ENCODE data around the gene CHMP4B.

Gene CHMP4B

DNA sequence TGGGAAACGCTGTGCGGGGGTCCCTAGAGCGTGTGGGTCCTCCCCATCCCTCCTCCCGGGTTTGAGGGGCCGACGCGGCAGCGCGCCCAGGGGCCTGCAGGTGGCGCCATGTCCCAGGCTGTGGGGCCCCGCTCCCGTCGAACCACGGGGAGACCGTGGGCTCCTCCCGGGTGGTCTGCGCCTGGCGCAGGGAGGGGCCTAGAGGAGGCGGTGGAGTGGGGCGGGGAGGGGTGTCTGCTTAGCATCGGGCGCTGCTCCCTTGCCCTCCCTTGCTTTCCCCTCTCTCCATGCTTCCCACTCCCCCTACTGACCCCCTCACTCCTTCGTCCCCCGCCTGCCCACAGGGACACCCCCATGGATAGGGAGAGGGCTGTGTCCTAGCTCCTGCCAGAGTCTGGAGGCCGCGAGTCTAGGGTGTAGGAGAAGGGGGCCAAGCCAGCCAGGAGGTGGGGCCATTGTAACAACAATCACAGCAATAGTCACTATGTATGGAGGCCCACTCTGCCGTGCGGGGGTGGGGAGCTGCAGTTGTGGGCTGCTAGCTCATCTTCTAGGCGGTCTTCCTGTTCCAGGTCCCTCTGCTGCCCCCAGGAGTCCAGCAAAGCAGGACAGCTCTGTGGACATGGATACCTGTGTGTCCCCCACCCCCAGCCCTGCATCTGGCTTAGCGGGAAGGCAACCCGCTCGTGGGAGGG, 51.7 kb downstream of the CHMP4B start:
- DNase-seq, result peak in 28 of 58 donors; percentile 3 to 48 (median 12)

DNA sequence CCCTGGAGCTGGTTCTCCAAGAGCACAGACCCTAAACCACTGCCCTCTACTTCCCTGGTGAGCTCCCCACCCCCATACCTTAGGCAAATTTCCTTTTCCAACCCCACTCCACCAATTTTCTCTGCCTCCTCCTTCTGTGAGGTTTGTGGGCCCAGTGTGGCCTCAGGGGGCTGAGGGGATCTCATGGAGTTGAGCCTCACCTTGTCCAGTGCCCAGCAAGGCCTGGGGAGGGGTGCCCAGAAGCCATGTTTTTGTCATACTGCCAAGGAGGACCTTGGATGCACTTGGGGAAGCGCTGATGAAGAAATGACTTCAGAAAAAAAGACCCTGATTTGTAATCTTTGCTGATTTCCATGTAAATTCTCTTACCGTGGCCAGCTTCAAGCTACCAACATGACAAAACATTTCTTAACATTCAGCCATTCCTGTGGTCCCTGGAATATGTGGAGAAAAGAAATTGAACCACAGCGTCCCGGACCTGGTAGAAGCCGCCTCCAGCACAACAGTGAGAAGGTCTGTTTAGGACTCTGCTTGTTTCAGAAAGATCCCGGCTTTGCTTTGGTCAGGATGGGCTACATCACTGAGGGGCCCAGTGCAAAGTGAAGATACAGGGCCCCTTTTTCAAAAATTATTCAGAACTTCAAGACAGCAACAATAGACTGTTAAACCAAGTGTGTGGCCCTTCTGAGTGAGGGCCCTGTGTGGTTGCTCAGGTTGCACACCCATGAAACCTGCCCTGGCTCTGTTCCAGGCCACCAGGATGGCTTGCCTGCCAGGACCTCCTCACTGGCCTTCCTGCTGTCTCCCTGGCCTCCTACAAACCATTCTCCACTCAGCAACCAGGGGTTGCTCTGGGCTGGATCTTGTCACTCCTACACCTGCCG, 52.5 kb downstream of the CHMP4B start:
- no peak for DNase-seq

DNA sequence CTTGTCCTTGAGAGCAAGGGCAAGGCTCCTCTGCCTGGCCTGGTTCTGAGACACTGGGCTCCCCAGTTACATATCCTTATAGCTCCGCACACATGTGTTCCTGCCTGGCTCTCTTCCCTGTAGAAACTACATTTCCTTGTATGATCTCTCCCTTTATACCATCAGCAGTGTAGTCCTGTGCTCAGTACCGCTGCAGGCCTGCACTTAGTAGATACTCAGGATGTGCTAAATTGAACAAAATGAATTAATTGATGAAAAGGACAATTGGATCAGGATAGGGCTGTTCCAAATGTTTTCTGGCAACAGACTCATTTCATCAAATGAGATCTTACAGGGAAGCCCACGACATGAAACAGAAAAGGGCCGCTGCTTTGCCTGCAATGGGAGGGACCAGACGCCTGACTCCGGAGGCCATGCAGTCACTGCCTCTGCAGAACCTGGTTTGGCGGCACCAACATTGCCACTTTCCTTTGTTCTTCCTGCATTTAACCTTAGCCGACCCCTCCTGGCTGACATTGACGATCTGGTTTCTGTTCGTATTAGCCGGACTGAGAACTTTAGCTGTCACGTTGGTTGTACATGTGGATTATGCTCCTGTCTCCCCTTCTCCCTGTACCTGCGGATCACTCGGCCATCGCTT, 53.3 kb downstream of the CHMP4B start:
- no peak for DNase-seq

DNA sequence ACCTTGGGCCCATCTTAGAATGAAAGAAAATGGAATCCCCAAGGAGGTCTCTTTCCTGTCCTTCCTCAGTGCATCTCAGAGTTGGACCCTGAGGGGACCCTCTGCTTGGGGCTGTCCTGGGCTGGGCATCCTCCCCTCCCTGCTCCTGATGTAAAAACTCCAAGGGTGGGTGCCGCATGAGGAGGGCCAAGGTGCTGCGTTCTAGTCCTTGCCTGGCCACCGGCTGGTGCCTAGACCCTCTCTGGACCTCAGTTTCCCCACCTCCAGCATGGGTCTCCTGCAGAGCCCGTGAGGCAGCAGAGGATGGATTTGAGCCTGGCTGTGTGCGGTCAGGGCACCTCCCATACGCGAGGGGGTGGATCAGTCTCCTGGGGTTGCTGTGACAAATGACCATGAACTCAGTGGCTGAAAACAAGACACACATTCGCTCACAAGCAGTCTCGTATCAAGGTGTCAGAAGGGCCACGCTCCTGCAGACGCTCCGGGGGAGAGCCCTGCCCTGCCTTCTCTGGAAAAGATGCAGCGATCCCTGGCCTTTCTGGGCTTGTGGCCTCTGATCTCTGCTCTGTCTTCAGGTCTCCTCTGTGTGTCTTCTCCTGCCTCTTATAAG, 54.7 kb downstream of the CHMP4B start:
- DNase-seq, result no peak

DNA sequence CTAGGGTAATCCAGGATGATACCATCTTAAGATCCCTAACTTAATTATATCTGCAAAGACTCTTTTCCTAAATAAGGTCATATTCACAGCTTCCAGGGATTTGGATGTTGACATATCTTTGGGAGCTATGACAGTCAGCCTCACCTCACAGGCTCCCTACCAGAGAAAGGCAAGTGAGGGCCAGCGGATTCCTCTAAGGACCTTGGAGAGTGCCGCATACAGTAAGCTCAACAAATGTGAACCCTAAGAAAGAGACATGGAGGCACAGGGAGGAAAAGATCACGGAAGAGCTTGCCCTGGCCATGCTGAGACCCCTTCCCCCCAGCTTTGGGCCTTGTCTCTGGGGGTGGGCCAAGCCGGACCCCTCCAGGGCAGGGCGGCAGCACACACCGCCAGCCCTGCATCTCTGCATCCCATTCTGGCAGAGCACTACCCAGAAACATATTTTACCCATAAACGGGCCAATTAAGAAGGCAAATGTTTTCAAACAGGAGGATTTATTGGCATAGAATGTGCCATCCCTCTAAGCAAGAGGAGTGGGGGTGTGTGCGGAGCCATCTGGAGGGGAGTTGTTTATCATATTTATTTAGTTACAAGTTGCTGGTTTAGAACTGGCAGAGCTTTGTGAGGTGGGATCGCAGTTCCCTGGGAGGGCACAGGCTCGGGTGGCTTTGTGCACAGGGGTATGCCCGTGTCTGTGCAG, 55.4 kb downstream of the CHMP4B start:
- no peak for DNase-seq

DNA sequence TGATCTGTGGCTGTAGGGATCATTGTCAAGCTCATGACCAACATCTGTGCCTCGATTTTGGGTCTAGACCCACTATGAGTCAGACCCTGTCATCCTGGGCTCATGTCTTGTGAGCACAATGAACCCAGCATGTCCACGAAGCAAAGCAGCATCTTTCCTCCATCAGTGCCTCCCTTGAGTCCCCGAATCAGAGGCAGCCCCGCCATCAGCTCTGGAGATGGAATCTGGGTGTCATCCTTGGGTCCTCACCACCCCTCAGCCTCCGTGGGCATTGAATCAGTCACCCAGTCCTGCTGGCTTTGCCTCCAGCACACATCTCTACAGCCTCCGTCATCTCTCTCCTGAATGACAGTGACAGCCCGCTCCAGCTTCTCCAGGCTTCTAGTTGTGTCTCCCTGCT, 56.9 kb downstream of the CHMP4B start:
- DNase-seq, result no peak

DNA sequence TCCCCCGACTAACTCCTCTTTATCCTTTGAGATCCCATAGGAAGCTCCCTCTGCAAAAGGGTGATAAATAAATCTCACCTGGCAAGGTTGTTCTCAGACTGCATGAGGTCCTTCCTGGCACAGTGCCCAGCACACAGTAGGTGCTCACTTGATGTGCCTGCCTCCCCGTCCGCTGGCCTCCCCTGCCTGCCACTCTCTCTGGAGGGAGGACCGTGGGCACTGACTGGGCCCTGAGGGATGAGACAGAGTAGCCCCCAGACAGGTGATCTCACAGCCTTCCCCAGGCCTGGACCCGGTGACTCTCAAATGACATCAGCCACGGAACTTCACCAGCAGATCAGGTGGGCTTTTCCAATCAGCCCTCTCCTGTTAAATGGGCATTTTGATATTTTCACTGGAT, 57.4 kb downstream of the CHMP4B start:
- DNase-seq, result no peak

DNA sequence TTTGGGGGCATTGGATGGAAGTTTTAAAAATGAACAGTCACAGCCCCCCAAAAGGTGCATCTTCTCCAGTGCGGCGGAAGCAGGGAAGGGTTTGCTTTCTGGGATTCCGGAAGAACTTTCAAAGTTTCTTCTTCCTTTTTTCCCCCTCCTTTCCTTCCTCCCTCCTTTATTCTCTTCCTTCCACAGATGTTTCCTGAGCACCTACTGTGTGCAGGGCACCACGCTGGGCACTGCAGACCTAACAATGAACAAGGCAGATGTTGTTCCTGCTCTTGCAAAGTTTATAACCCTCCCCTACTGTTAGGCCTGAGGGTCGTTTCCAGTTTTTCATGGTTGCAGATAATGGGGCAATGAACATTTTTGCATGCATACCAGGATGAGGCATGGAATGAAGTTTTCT, 58.1 kb downstream of the CHMP4B start:
- no peak for DNase-seq

DNA sequence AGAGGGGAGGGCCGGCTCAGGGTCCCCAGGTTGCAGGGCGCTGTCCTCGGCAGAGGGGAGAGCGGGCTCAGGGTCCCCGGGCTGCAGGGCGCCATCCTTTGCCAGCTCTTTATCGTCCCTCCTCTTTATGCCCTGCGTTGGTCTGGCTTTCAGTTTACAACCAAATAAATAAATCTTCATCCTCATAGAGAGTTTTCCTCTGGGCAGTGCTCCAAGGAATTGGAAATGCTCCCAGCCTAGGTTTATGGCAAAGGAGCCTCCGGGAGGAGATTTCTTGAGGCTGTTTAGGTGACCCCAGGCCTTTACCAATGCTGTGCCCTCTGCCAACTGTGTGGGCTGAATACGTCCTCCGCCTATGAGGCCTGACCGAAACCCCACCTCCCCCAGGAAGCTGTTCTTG, 60.2 kb downstream of the CHMP4B start:
- peak in 1 of 58 donors; percentile 4 for DNase-seq

DNA sequence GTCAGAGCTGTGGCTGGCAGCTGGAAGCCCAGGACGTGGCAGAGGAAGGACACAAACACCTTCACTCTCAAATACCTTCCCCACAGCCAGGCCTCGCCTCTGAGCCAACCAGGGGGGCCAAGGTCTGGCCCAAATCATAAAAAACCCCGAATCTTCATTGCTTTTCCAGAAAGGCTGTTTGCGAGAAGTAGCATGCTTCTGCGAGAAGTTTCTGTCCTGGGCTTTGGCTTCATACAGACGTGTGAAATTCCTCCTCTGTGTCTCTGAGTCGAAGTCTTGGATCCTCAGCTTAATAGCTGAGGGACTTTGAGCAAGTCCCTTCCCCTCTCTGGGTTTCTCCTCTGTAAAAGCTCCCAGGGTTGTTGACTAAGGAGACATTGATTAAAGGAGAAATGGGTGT, 63.0 kb downstream of the CHMP4B start:
- DNase-seq, result no peak

DNA sequence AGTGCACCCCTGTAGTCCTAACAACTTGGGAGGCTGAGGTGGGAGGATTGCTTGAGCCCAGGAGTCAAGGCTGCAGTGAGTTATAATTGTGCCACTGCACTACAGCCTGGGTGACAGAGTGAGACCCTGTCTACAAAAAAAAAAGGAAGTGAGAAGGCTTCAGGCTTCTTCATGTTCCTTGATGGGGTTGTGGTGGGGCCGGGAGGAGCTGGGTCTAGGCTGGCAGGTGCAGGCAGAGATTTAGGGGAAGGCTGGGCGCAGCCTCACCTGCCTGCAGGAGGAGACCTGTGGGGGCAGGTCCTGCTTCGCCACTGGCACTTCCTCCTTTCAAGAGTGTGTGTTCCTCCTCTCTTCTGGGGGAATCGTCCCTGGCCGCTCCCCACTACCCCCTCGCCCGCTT, 63.9 kb downstream of the CHMP4B start:
- no peak for DNase-seq

DNA sequence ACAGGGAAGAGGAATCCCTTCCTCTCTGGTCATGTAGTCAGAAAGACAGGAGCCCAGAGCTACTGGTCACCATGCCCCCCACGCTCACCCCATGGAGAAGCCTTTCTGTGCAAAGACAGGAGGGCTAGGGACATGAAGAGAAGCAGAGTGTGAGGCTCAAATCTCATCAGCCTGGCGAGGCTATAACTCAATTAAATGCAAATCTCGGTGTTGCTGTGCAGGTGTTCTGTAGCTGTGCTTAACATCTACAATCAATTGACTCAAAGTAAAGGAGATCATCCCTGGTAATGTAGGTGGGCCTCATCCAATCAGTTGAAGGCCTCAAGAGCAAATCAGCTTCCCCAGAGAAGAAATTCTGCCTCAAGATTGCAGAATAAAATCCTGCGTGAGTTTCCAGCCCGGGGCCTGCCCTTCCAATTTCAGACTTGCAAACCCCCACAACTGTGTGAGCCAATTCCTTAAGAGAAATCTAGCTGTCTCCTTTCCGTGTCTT, 64.4 kb downstream of the CHMP4B start:
- no peak for DNase-seq

DNA sequence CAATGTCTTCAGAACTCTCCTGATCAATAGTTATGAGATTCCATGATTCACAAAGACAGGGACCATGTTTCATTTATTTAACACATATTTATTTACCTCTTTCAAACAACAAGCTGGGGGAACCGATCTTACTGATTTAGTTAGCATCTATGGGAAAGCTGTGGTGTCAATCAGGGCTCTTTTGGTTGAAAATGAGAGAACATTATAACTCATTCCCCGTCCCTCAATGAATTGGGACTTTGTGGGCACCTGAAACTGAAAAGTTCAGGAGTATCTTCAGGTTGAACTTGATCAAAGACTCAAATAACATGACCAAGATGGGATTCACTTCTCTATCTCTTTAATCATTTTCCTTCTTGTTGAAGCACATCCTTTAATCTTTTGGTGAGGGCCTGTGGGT, 67.4 kb downstream of the CHMP4B start:
- no peak for DNase-seq

DNA sequence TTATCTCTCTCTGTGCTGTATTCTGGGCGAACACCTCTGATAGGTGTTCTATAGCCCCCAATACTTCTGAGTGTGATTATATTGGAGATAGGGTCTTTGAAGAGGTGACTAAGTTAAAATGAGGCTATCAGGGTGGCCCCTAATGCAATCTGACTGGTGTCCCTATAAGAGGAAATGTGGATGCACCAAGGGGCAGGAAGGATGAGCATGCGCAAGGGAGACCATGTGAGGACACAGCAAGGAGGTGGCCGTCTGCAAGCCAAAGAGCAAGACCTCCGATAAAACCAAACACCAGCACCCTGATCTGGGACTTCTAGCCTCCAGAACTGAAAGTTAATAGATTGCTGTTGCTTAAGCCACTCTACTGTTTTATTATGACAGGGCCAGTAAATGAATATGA, 69.2 kb downstream of the CHMP4B start:
- DNase-seq, result no peak

DNA sequence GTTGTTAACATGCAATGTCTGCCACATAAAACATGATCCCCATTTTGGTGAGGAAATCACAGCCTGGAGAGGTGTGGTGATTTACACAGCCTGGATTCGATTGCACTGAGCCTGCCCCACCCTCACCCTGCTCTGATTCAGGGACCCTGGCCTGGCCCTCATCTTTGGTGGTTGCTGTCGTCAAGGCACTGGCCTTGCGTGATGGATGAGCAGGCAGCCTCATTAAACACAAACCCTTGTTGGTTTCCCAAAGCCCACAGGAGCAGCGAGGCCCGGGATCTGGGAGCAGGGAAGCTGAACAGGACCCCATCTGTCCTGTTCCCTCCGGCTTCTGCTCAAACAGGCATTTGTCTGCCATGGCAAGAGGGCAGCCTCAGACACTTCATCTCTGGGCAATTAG, 70.8 kb downstream of the CHMP4B start:
- no peak for DNase-seq

DNA sequence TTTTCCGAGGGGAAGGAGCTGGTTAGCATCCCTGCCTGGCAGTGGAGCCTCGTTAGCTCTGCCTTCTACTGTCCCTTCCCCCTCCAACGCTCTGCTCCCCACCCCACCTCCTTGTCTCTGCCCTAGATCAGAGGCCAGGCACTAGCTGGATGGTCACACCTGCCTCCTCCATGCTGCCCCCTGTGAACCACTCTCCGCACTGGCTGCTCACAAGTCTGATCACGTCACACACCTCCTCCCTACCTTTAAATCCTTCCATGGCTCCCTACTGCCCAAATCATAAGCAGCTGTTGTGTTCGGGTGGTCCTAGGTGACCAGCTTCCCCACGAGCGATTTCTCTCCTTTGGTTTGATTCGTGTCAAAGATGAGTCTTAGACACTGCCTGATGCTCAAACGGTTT, 71.3 kb downstream of the CHMP4B start:
- DNase-seq, result no peak

DNA sequence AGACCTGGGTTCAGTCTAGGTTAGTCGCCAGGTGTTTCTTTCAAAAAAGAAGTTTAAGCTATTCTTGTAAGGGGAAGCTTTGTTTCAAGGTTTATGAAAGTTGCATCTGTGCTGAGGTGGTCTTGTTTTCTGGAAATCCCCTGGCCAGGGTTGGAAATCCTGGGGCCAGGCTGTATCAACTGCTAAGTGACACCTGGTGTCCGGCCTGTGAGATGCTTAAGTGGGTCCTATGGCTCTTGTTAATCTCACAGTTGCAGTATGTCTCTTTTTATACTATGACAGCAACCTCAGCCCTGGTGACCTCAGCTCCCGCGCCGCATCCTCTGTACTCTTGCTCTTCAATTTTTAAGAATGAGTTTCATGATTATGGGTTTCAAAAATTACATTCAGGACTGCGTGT, 72.0 kb downstream of the CHMP4B start:
- no peak for DNase-seq

DNA sequence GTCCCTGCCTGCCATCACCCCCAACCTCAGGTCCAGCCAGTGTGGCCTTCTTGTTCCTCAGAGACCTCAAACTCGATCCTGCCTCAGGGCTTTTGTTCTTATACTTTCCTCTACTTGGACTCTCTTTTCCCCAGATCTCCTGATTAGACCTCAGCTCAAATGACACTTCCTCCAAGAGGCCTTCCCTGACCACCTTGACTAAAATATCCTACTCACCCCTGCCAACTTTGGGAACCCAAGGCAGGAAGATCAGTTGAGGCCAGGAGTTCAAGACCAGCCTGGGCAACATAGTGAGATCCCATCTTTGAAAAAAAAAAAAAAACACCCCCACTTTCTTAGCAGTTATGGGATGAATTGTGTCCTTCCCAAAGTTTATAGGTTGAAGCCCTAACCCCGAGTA, 73.5 kb downstream of the CHMP4B start:
- DNase-seq, result no peak

DNA sequence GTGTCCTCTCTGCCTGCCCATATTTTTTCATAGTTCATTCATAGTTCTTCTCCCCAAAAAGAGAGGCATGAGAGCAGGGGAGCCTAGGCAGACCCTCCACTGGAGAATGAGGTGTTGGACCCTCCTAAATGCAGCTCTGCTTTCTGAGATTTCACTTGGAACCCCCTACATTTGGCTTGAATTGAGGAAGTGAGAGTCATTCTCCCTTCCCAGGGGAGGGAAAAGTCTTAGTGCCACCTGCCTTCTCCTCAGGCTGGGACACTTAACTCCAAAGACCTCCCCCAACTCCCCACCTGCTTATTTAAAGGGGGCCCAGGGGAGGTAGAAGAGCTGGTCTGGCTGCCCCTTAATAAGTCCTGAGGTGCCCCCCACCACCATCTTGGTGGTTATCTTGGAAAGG, 78.2 kb downstream of the CHMP4B start:
- no peak for DNase-seq

DNA sequence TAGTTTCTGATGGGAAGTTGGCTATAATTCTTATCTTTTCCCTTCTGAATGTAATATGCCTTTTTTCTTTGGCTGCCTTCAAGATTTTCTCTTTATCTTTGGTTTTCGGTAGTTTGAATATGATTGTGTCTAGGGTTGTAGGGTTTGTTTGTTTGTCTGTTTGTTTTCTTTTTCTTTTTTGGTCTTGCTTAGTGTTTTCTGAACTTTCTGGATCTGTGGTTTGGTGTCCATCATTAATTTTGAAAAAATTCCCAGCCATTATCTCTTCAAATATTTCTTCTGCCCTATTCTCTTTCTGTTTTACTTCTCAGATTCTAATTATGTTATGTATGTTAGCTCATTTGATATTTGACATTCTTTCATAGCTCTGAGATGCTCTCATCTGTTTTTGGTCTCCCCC, 79.4 kb downstream of the CHMP4B start:
- no peak for DNase-seq

DNA sequence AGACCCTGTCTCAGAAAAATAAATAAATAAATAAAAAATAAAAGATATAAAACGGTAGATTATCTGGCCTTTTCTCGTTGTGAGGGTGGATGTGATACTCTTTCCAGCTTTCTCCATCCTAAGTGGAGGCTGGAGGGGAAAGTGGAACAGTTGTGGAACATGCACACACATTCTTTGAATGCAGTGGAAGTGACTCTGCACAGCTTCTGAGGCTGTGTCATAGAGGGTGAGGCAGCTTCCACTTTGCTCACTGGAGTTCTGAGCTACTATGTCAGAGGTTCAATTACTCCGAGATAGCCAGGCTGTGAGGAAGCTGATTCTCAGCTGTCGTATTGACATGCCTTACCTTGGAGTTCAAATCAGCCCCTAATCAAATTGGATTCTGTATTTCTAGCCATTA, 82.2 kb downstream of the CHMP4B start:
- no peak for DNase-seq

Data from anterior cingulate cortex (tissue), 58 donors.